Mesenchymal stem cell (in vitro differentiated cells and primary cell): ENCODE results near the gene SPDYE4.
A peak's percentile ranks its signal among the peaks of the same experiment; 100 is the strongest.

Source experiments
- DNase-seq: peaks from one replicate; pipeline ENCODE4 v3.0.0-alpha.2; 2013
- H2AFZ ChIP-seq: one replicate; pipeline ENCODE4 v1.6.1; 2013; ENCODE audit warnings: low read depth, mild to moderate bottlenecking, control low read depth, inconsistent platforms, low read length, moderate library complexity
- H2AK5ac ChIP-seq: 2 replicates; pipeline ENCODE4 v1.6.1; 2013; ENCODE audit warnings: low read length, moderate library complexity, mild to moderate bottlenecking, inconsistent platforms; ENCODE audit not compliant: severe bottlenecking
- H2BK120ac ChIP-seq: one replicate; pipeline ENCODE4 v1.6.1; 2013; ENCODE audit warnings: low read depth, mild to moderate bottlenecking, inconsistent platforms, low read length, moderate library complexity
- H2BK12ac ChIP-seq, 2 experiments: one replicate each; pipeline ENCODE4 v1.6.1; 2013; ENCODE audit warnings: inconsistent platforms in 2 of 2, low read length in 2 of 2, mild to moderate bottlenecking in 2 of 2, moderate library complexity in 2 of 2, control low read depth in 1 of 2
- H2BK15ac ChIP-seq: one replicate; pipeline ENCODE4 v1.6.1; 2013; ENCODE audit warnings: mild to moderate bottlenecking, low read depth, inconsistent platforms; ENCODE audit not compliant: poor library complexity, severe bottlenecking
- H2BK5ac ChIP-seq: 2 replicates; pipeline ENCODE4 v1.6.1; 2013; ENCODE audit warnings: low read depth, mild to moderate bottlenecking, low read length, control low read depth, inconsistent platforms; ENCODE audit not compliant: poor library complexity, severe bottlenecking
- H3K14ac ChIP-seq, 2 experiments: one replicate each; pipeline ENCODE4 v1.6.1; 2013; ENCODE audit warnings: inconsistent platforms in 2 of 2, low read length in 2 of 2, control low read depth in 1 of 2, mild to moderate bottlenecking in 1 of 2, moderate library complexity in 1 of 2
- H3K18ac ChIP-seq, 2 experiments: one replicate each; pipeline ENCODE4 v1.6.1; 2013; ENCODE audit warnings: inconsistent platforms in 2 of 2, low read length in 2 of 2, control low read depth in 1 of 2, low read depth in 1 of 2, mild to moderate bottlenecking in 1 of 2
- H3K23ac ChIP-seq, 2 experiments: one replicate each; pipeline ENCODE4 v1.6.1; 2013; ENCODE audit warnings: inconsistent platforms in 2 of 2, low read length in 2 of 2, mild to moderate bottlenecking in 2 of 2, moderate library complexity in 2 of 2, control low read depth in 1 of 2
- H3K27ac ChIP-seq: 2 replicates; pipeline ENCODE4 v1.5.1; 2013; ENCODE audit warnings: mild to moderate bottlenecking, moderate library complexity, low read length, control low read depth, inconsistent platforms; ENCODE audit not compliant: poor library complexity, severe bottlenecking
- H3K27me3 ChIP-seq, 2 experiments: 2 replicates each; pipeline versions ENCODE4 v1.6.1 to v1.7.0; 2013; ENCODE audit warnings: low read length in 2 of 2, mild to moderate bottlenecking in 2 of 2, moderate library complexity in 2 of 2, control low read depth in 1 of 2, inconsistent platforms in 1 of 2; ENCODE audit not compliant: control insufficient read depth in 1 of 2, insufficient read depth in 1 of 2
- H3K36me3 ChIP-seq, 2 experiments: 2 replicates each; pipeline versions ENCODE4 v1.6.1 to v1.7.0; 2013; ENCODE audit warnings: low read length in 2 of 2, control low read depth in 1 of 2, inconsistent platforms in 1 of 2, low read depth in 1 of 2, mild to moderate bottlenecking in 1 of 2; ENCODE audit not compliant: insufficient read depth in 2 of 2, control insufficient read depth in 1 of 2
- H3K4ac ChIP-seq, 2 experiments: one replicate each; pipeline ENCODE4 v1.6.1; 2013; ENCODE audit warnings: inconsistent platforms in 2 of 2, low read length in 2 of 2, mild to moderate bottlenecking in 2 of 2, moderate library complexity in 2 of 2, control low read depth in 1 of 2, low read depth in 1 of 2
- H3K4me1 ChIP-seq: 2 replicates; pipeline ENCODE4 v1.6.1; 2013; ENCODE audit warnings: low read depth, low read length, control low read depth; ENCODE audit not compliant: control insufficient read depth, insufficient read depth
- H3K4me2 ChIP-seq: 2 replicates; pipeline ENCODE4 v1.6.1; 2013; ENCODE audit warnings: low read length, mild to moderate bottlenecking, inconsistent platforms; ENCODE audit not compliant: poor library complexity, severe bottlenecking
- H3K4me3 ChIP-seq, 2 experiments: 2 replicates each; pipeline versions ENCODE4 v1.5.1 to v1.7.0; 2013; ENCODE audit warnings: low read length in 2 of 2, mild to moderate bottlenecking in 2 of 2, control low read depth in 1 of 2, low read depth in 1 of 2; ENCODE audit not compliant: insufficient read depth in 1 of 2
- H3K79me1 ChIP-seq: replicated peaks from 2 replicates; pipeline ENCODE4 v1.6.1; 2013; ENCODE audit warnings: mild to moderate bottlenecking, control low read depth, low read length, inconsistent platforms; ENCODE audit not compliant: poor library complexity, severe bottlenecking
- H3K9ac ChIP-seq: 2 replicates; pipeline ENCODE4 v1.7.0; 2013; ENCODE audit warnings: mild to moderate bottlenecking, low read length, moderate library complexity
- H3K9me3 ChIP-seq: 2 replicates; pipeline ENCODE4 v1.7.0; 2013; ENCODE audit warnings: mild to moderate bottlenecking, low read length; ENCODE audit not compliant: control insufficient read depth
- H4K8ac ChIP-seq: one replicate; pipeline ENCODE4 v1.6.1; 2013; ENCODE audit warnings: inconsistent platforms, mild to moderate bottlenecking, low read length, moderate library complexity
- H4K91ac ChIP-seq: one replicate; pipeline ENCODE4 v1.6.1; 2013; ENCODE audit warnings: mild to moderate bottlenecking, low read length, inconsistent platforms
- WGBS: methylation state at CpG from one replicate; pipeline ENCODE4 v1.1.7; 2013; ENCODE audit warnings: mixed read lengths; 5-methylcytosine and 5-hydroxymethylcytosine counted together

The SPDYE4 gene

GRCh38 chr17:8735336-8735939 lies 22.9 kb downstream of the SPDYE4 start:
- Histone ChIP-seq H3K4me3 (no peak overlapping the region), H2AK5ac (no peak overlapping the region), H2BK5ac (no peak overlapping the region), H4K8ac (no peak overlapping the region), H4K91ac (no peak overlapping the region), H3K23ac (no peak overlapping the region), H3K27ac (no peak overlapping the region), H3K4ac (no peak overlapping the region), H2BK15ac (no peak overlapping the region), H2BK120ac (no peak overlapping the region), H3K14ac (no peak overlapping the region), H3K4me1 (no peaks in the 10 kb centered on the region), H3K36me3 (no peaks in the 10 kb centered on the region), H2AFZ (no peak overlapping the region), H3K9ac (no peak overlapping the region), H3K4me2 (no peak overlapping the region), H3K18ac (no peak overlapping the region), H2BK12ac (no peak overlapping the region), H3K79me1 (no peaks in the 10 kb centered on the region), H3K9me3 (no peaks in the 10 kb centered on the region), H3K27me3 (peaks cover 16 to 31% of the 10 kb centered on the region in 2 experiments)
- 93% methylated on average over 22 of the region's 23 CpGs for WGBS
- no peak for DNase-seq

GRCh38 chr17:8734876-8735275 lies 23.5 kb downstream of the SPDYE4 start:
- 96% methylated on average over 10 of the region's 10 CpGs for whole genome bisulfite sequencing

GRCh38 chr17:8732406-8733085 lies 25.8 kb downstream of the SPDYE4 start:
- Histone ChIP-seq H3K23ac (no peak overlapping the region), H3K14ac (no peak overlapping the region), H3K79me1 (no peaks in the 10 kb centered on the region), H3K27ac (no peak overlapping the region), H4K8ac (no peak overlapping the region), H2BK15ac (no peak overlapping the region), H3K4ac (no peak overlapping the region), H2AFZ (no peak overlapping the region), H2BK5ac (no peak overlapping the region), H4K91ac (no peak overlapping the region), H2AK5ac (no peak overlapping the region), H2BK120ac (no peak overlapping the region), H3K9ac (peak overlapping the region; percentile 22), H3K4me2 (no peak overlapping the region), H2BK12ac (no peak overlapping the region), H3K4me1 (no peaks in the 10 kb centered on the region), H3K18ac (no peak overlapping the region), H3K27me3 (peaks cover 16 to 28% of the 10 kb centered on the region in 2 experiments), H3K9me3 (no peaks in the 10 kb centered on the region), H3K36me3 (no peaks in the 10 kb centered on the region), H3K4me3 (no peak overlapping the region)
- 63% methylated on average over 6 of the region's 7 CpGs for WGBS
- DNase-seq, result peak; percentile 19

More at GRCh38 chr17:8734876-8735275, 23.5 kb downstream of the SPDYE4 start:
- no peak overlapping the region for H3K4me3 ChIP-seq
- no peak overlapping the region for H2AFZ ChIP-seq
- no peak for DNase-seq
- no peaks in the 10 kb centered on the region for H3K36me3 ChIP-seq
- peak overlapping the region; percentile 26 for H2BK5ac ChIP-seq
- no peak overlapping the region for H3K18ac ChIP-seq
- no peak overlapping the region for H2BK120ac ChIP-seq
- no peak overlapping the region for H3K4ac ChIP-seq
- H3K79me1 ChIP-seq, result no peaks in the 10 kb centered on the region
- H2BK12ac ChIP-seq, result no peak overlapping the region
- H3K4me2 ChIP-seq, result no peak overlapping the region
- no peak overlapping the region for H4K91ac ChIP-seq
- H4K8ac ChIP-seq, result no peak overlapping the region
- H2AK5ac ChIP-seq, result no peak overlapping the region
- no peak overlapping the region for H3K9ac ChIP-seq
- no peak overlapping the region for H3K23ac ChIP-seq
- no peak overlapping the region for H3K14ac ChIP-seq
- no peak overlapping the region for H3K27ac ChIP-seq
- peaks cover 16 to 31% of the 10 kb centered on the region in 2 experiments for H3K27me3 ChIP-seq
- H2BK15ac ChIP-seq, result no peak overlapping the region
- H3K9me3 ChIP-seq, result no peaks in the 10 kb centered on the region
- H3K4me1 ChIP-seq, result no peaks in the 10 kb centered on the region

- H2BK12ac ChIP-seq, result no peak overlapping the region
- no peak overlapping the region for H3K27ac ChIP-seq
- no peak overlapping the region for H3K23ac ChIP-seq
- no peak overlapping the region for H3K4me2 ChIP-seq
- no peaks in the 10 kb centered on the region for H3K4me1 ChIP-seq
- no peak overlapping the region for H3K4ac ChIP-seq
- WGBS, result 92% methylated on average over 13 of the region's 13 CpGs
- H3K14ac ChIP-seq, result no peak overlapping the region
- H3K79me1 ChIP-seq, result no peaks in the 10 kb centered on the region
- no peaks in the 10 kb centered on the region for H3K9me3 ChIP-seq
- H2BK15ac ChIP-seq, result no peak overlapping the region
- no peak overlapping the region for H3K4me3 ChIP-seq
- H2AFZ ChIP-seq, result no peak overlapping the region
- H3K18ac ChIP-seq, result no peak overlapping the region
- no peak for DNase-seq
- peaks cover 0 to 7% of the 10 kb centered on the region in 2 experiments for H3K27me3 ChIP-seq
- H2BK120ac ChIP-seq, result no peak overlapping the region
- no peak overlapping the region for H4K91ac ChIP-seq
- no peak overlapping the region for H2BK5ac ChIP-seq
- H2AK5ac ChIP-seq, result no peak overlapping the region
- H3K9ac ChIP-seq, result no peak overlapping the region
- no peaks in the 10 kb centered on the region for H3K36me3 ChIP-seq
- no peak overlapping the region for H4K8ac ChIP-seq
Measured at GRCh38 chr17:8729860-8730259, 28.5 kb downstream of the SPDYE4 start.
